Mesenchymal stem cell (in vitro differentiated cells and primary cell): Measurements from ENCODE around the gene NHEJ1.

Experiments used
- DNase-seq: peaks from one replicate; pipeline ENCODE4 v3.0.0-alpha.2; 2013
- H2AFZ ChIP-seq: one replicate; pipeline ENCODE4 v1.6.1; 2013; ENCODE audit warnings: low read depth, mild to moderate bottlenecking, control low read depth, inconsistent platforms, low read length, moderate library complexity
- H2AK5ac ChIP-seq: 2 replicates; pipeline ENCODE4 v1.6.1; 2013; ENCODE audit warnings: low read length, moderate library complexity, mild to moderate bottlenecking, inconsistent platforms; ENCODE audit not compliant: severe bottlenecking
- H2BK120ac ChIP-seq: one replicate; pipeline ENCODE4 v1.6.1; 2013; ENCODE audit warnings: low read depth, mild to moderate bottlenecking, inconsistent platforms, low read length, moderate library complexity
- H2BK12ac ChIP-seq, 2 experiments: one replicate each; pipeline ENCODE4 v1.6.1; 2013; ENCODE audit warnings: inconsistent platforms in 2 of 2, low read length in 2 of 2, mild to moderate bottlenecking in 2 of 2, moderate library complexity in 2 of 2, control low read depth in 1 of 2
- H2BK15ac ChIP-seq: one replicate; pipeline ENCODE4 v1.6.1; 2013; ENCODE audit warnings: mild to moderate bottlenecking, low read depth, inconsistent platforms; ENCODE audit not compliant: poor library complexity, severe bottlenecking
- H2BK5ac ChIP-seq: 2 replicates; pipeline ENCODE4 v1.6.1; 2013; ENCODE audit warnings: low read depth, mild to moderate bottlenecking, low read length, control low read depth, inconsistent platforms; ENCODE audit not compliant: poor library complexity, severe bottlenecking
- H3K14ac ChIP-seq, 2 experiments: one replicate each; pipeline ENCODE4 v1.6.1; 2013; ENCODE audit warnings: inconsistent platforms in 2 of 2, low read length in 2 of 2, control low read depth in 1 of 2, mild to moderate bottlenecking in 1 of 2, moderate library complexity in 1 of 2
- H3K18ac ChIP-seq, 2 experiments: one replicate each; pipeline ENCODE4 v1.6.1; 2013; ENCODE audit warnings: inconsistent platforms in 2 of 2, low read length in 2 of 2, control low read depth in 1 of 2, low read depth in 1 of 2, mild to moderate bottlenecking in 1 of 2
- H3K23ac ChIP-seq, 2 experiments: one replicate each; pipeline ENCODE4 v1.6.1; 2013; ENCODE audit warnings: inconsistent platforms in 2 of 2, low read length in 2 of 2, mild to moderate bottlenecking in 2 of 2, moderate library complexity in 2 of 2, control low read depth in 1 of 2
- H3K27ac ChIP-seq: 2 replicates; pipeline ENCODE4 v1.5.1; 2013; ENCODE audit warnings: mild to moderate bottlenecking, moderate library complexity, low read length, control low read depth, inconsistent platforms; ENCODE audit not compliant: poor library complexity, severe bottlenecking
- H3K27me3 ChIP-seq, 2 experiments: 2 replicates each; pipeline versions ENCODE4 v1.6.1 to v1.7.0; 2013; ENCODE audit warnings: low read length in 2 of 2, mild to moderate bottlenecking in 2 of 2, moderate library complexity in 2 of 2, control low read depth in 1 of 2, inconsistent platforms in 1 of 2; ENCODE audit not compliant: control insufficient read depth in 1 of 2, insufficient read depth in 1 of 2
- H3K36me3 ChIP-seq, 2 experiments: 2 replicates each; pipeline versions ENCODE4 v1.6.1 to v1.7.0; 2013; ENCODE audit warnings: low read length in 2 of 2, control low read depth in 1 of 2, inconsistent platforms in 1 of 2, low read depth in 1 of 2, mild to moderate bottlenecking in 1 of 2; ENCODE audit not compliant: insufficient read depth in 2 of 2, control insufficient read depth in 1 of 2
- H3K4ac ChIP-seq, 2 experiments: one replicate each; pipeline ENCODE4 v1.6.1; 2013; ENCODE audit warnings: inconsistent platforms in 2 of 2, low read length in 2 of 2, mild to moderate bottlenecking in 2 of 2, moderate library complexity in 2 of 2, control low read depth in 1 of 2, low read depth in 1 of 2
- H3K4me1 ChIP-seq: 2 replicates; pipeline ENCODE4 v1.6.1; 2013; ENCODE audit warnings: low read depth, low read length, control low read depth; ENCODE audit not compliant: control insufficient read depth, insufficient read depth
- H3K4me2 ChIP-seq: 2 replicates; pipeline ENCODE4 v1.6.1; 2013; ENCODE audit warnings: low read length, mild to moderate bottlenecking, inconsistent platforms; ENCODE audit not compliant: poor library complexity, severe bottlenecking
- H3K4me3 ChIP-seq, 2 experiments: 2 replicates each; pipeline versions ENCODE4 v1.5.1 to v1.7.0; 2013; ENCODE audit warnings: low read length in 2 of 2, mild to moderate bottlenecking in 2 of 2, control low read depth in 1 of 2, low read depth in 1 of 2; ENCODE audit not compliant: insufficient read depth in 1 of 2
- H3K79me1 ChIP-seq: replicated peaks from 2 replicates; pipeline ENCODE4 v1.6.1; 2013; ENCODE audit warnings: mild to moderate bottlenecking, control low read depth, low read length, inconsistent platforms; ENCODE audit not compliant: poor library complexity, severe bottlenecking
- H3K9ac ChIP-seq: 2 replicates; pipeline ENCODE4 v1.7.0; 2013; ENCODE audit warnings: mild to moderate bottlenecking, low read length, moderate library complexity
- H3K9me3 ChIP-seq: 2 replicates; pipeline ENCODE4 v1.7.0; 2013; ENCODE audit warnings: mild to moderate bottlenecking, low read length; ENCODE audit not compliant: control insufficient read depth
- H4K8ac ChIP-seq: one replicate; pipeline ENCODE4 v1.6.1; 2013; ENCODE audit warnings: inconsistent platforms, mild to moderate bottlenecking, low read length, moderate library complexity
- H4K91ac ChIP-seq: one replicate; pipeline ENCODE4 v1.6.1; 2013; ENCODE audit warnings: mild to moderate bottlenecking, low read length, inconsistent platforms
- whole genome bisulfite sequencing: methylation state at CpG from one replicate; pipeline ENCODE4 v1.1.7; 2013; ENCODE audit warnings: mixed read lengths; 5-methylcytosine and 5-hydroxymethylcytosine counted together

Gene NHEJ1

DNA sequence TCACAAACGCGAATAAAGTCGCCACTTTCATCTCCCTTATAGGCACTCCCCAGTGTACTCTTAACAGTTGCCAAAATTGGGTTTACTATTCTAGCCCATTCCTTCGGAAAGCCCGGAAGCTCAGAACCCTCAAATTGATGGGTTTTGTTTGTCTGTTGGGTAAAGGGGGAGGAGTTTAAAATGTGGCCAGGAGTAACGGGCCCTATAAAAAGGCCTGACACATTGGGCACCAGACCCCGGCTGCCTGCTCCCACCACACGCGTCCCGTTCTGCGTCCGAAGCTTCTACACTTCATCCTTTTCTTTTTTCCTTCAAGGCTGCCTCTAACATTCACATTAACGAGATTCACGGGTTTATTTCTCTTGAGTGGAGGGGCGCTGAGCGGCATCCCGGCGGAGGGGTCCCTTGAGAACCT lies 837 bp downstream of the NHEJ1 start:
- H3K9ac ChIP-seq = peak overlapping the region; percentile 91
- no peak overlapping the region for H3K27ac ChIP-seq
- H4K8ac ChIP-seq = no peak overlapping the region
- H4K91ac ChIP-seq = no peak overlapping the region
- no peaks in the 10 kb centered on the region for H3K79me1 ChIP-seq
- DNase-seq = no peak
- no peak overlapping the region for H3K23ac ChIP-seq
- H3K4me1 ChIP-seq = peaks cover 3% of the 10 kb centered on the region
- H2AK5ac ChIP-seq = no peak overlapping the region
- H3K36me3 ChIP-seq = peaks cover 7 to 17% of the 10 kb centered on the region in 2 experiments
- no peak overlapping the region for H2BK12ac ChIP-seq
- H3K4ac ChIP-seq = no peak overlapping the region
- H3K4me2 ChIP-seq = peak overlapping the region; percentile 93
- H2AFZ ChIP-seq = no peak overlapping the region
- 11% methylated on average over 13 of the region's 18 CpGs for WGBS
- H2BK120ac ChIP-seq = no peak overlapping the region
- no peaks in the 10 kb centered on the region for H3K9me3 ChIP-seq
- H2BK15ac ChIP-seq = no peak overlapping the region
- no peak overlapping the region for H3K14ac ChIP-seq
- H2BK5ac ChIP-seq = no peak overlapping the region
- H3K27me3 ChIP-seq = no peaks in the 10 kb centered on the region
- H3K4me3 ChIP-seq = peak overlapping the region; percentile 72 to 82
- no peak overlapping the region for H3K18ac ChIP-seq

DNA sequence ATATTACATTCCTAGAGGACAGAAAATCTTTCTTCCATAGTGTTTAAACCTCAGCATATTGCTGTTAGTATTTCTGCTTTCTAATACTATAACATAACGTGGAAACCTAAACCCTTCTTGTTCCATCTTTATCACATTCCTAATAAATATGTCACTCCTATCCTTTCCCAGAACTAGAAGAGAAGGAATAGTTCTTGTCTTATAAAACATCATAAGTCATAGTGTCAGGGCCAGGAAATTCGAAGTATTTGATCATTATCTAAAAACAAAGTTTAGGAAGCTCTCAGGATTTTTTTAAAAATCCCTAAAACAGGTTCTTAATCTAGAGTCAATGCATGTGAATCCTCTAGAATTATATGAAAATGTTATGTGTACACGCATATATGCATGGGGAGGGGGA lies 2.0 kb downstream of the NHEJ1 start:
- Histone ChIP-seq H2AFZ (no peak overlapping the region), H3K9ac (no peak overlapping the region), H3K18ac (no peak overlapping the region), H2BK5ac (no peak overlapping the region), H3K23ac (no peak overlapping the region), H2BK12ac (no peak overlapping the region), H3K9me3 (no peaks in the 10 kb centered on the region), H3K4me1 (peaks cover 3% of the 10 kb centered on the region), H3K36me3 (peaks cover 7 to 27% of the 10 kb centered on the region in 2 experiments), H4K8ac (no peak overlapping the region), H2BK15ac (no peak overlapping the region), H3K27ac (no peak overlapping the region), H3K79me1 (no peaks in the 10 kb centered on the region), H3K27me3 (no peaks in the 10 kb centered on the region), H2AK5ac (no peak overlapping the region), H2BK120ac (no peak overlapping the region), H3K4me2 (no peak overlapping the region), H3K4me3 (no peak overlapping the region), H3K14ac (no peak overlapping the region), H3K4ac (no peak overlapping the region), H4K91ac (no peak overlapping the region)
- WGBS = 83% methylated on average over 2 of the region's 3 CpGs
- no peak for DNase-seq

DNA sequence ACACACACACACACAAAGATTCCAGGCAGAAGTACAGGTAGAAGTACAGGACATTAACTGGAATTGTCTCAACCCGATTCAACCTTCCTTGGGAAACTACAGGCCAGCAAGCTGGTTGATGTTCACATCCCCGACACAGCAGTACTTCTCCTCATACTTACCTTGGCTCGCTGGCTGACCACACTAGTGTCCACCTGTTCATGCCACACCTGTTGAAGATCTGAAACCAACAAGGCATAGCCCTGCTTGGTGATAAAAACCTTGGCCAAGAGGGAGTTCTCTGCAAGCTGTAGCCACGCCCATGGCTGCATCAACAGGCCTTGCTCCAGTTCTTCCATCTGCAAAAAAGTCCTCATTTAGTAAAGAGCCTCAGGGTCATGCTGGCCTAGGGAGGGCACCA lies 2.6 kb downstream of the NHEJ1 start:
- Histone ChIP-seq H2BK5ac (no peak overlapping the region), H3K27me3 (no peaks in the 10 kb centered on the region), H3K23ac (no peak overlapping the region), H3K36me3 (peaks cover 7 to 32% of the 10 kb centered on the region in 2 experiments), H3K4ac (no peak overlapping the region), H2AFZ (no peak overlapping the region), H3K14ac (no peak overlapping the region), H3K4me1 (peaks cover 3% of the 10 kb centered on the region), H2BK15ac (no peak overlapping the region), H3K4me3 (no peak overlapping the region), H4K91ac (no peak overlapping the region), H2AK5ac (no peak overlapping the region), H3K4me2 (no peak overlapping the region), H4K8ac (no peak overlapping the region), H3K9me3 (no peaks in the 10 kb centered on the region), H3K18ac (no peak overlapping the region), H3K27ac (no peak overlapping the region), H3K79me1 (no peaks in the 10 kb centered on the region), H3K9ac (no peak overlapping the region), H2BK120ac (no peak overlapping the region), H2BK12ac (no peak overlapping the region)
- no peak for DNase-seq
- WGBS = 92% methylated on average over 4 of the region's 4 CpGs

DNA sequence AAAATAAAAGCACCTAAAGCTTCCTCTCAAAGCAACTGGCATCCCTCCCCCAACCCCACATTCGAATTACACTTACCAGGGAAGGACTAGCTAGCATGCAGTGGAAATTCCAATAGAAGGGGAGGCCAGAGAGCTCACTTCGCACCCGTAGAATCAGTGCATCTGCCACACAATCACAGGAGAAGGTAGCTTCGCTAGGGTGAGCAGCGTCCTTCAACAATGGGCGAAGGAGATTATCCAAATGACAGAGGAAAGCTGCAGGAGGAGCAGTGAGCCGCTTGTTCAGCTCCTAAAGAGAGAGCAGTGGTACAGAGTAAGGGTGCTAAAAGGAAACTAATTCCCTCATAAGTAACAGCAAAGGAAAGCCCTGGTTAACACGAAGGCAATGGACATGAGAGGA lies 3.2 kb downstream of the NHEJ1 start:
- Histone ChIP-seq H2BK120ac (no peak overlapping the region), H2BK12ac (no peak overlapping the region), H3K4ac (no peak overlapping the region), H3K27ac (no peak overlapping the region), H3K4me3 (no peak overlapping the region), H3K23ac (no peak overlapping the region), H3K14ac (no peak overlapping the region), H3K9ac (no peak overlapping the region), H3K18ac (no peak overlapping the region), H3K4me1 (peaks cover 3% of the 10 kb centered on the region), H2BK15ac (no peak overlapping the region), H2AFZ (no peak overlapping the region), H3K9me3 (no peaks in the 10 kb centered on the region), H3K4me2 (no peak overlapping the region), H2AK5ac (no peak overlapping the region), H3K36me3 (peaks cover 7 to 33% of the 10 kb centered on the region in 2 experiments), H3K27me3 (no peaks in the 10 kb centered on the region), H4K8ac (no peak overlapping the region), H3K79me1 (no peaks in the 10 kb centered on the region), H2BK5ac (no peak overlapping the region), H4K91ac (no peak overlapping the region)
- WGBS = 83% methylated on average over 7 of the region's 8 CpGs
- DNase-seq = no peak
